OCI-LY3 (cell line): ENCODE data around the gene SLC25A51.

Experiments
- H2AFZ ChIP-seq: fragments of 200-600, 300-600 bp; shearing (Covaris generic); 2 replicates; pipeline ENCODE4 v1.6.0; 2014; ENCODE audit warnings: antibody characterized with exemption, low read depth, low read length
- H3K27ac ChIP-seq: fragments of 200-600, 300-600 bp; sonication (generic); 2 replicates; pipeline ENCODE4 v1.5.1; 2014; ENCODE audit warnings: mild to moderate bottlenecking, low read length, moderate library complexity, mixed read lengths
- H3K27me3 ChIP-seq: fragments of 200-600, 300-600 bp; sonication (generic); 2 replicates; pipeline ENCODE4 v1.6.1; 2014; ENCODE audit warnings: low read depth, low read length, mixed read lengths
- H3K36me3 ChIP-seq: fragments of 200-600, 300-600 bp; sonication (generic); replicated peaks from 2 replicates; pipeline ENCODE3; 2014; ENCODE audit warnings: low read depth, low read length, mixed read lengths
- H3K4me1 ChIP-seq: fragments of 300-600, 200-600 bp; sonication (generic); 2 replicates; pipeline ENCODE4 v1.6.1; 2014; ENCODE audit warnings: low read length, mixed read lengths
- H3K4me2 ChIP-seq: fragments of 200-600, 300-600 bp; sonication (generic); 2 replicates; pipeline ENCODE4 v1.6.1; 2014; ENCODE audit warnings: low read length, mixed read lengths
- H3K4me3 ChIP-seq: fragments of 300-600, 200-600 bp; sonication (generic); 2 replicates; pipeline ENCODE4 v1.5.1; 2014; ENCODE audit warnings: antibody characterized with exemption, mild to moderate bottlenecking, low read length, moderate library complexity
- H3K79me2 ChIP-seq: fragments of 300-600, 200-600 bp; shearing (Covaris generic); 2 replicates; pipeline ENCODE4 v1.6.1; 2014; ENCODE audit warnings: mild to moderate bottlenecking, low read length, mixed read lengths
- H3K9ac ChIP-seq: fragments of 300-600, 200-600 bp; shearing (Covaris generic); 2 replicates; pipeline ENCODE4 v1.6.0; 2014; ENCODE audit warnings: mild to moderate bottlenecking, low read length, moderate library complexity
- H3K9me3 ChIP-seq: fragments of 200-600, 300-600 bp; shearing (Covaris generic); 2 replicates; pipeline ENCODE4 v1.6.1; 2014; ENCODE audit warnings: low read length, mixed read lengths; ENCODE audit not compliant: insufficient read depth
- H4K20me1 ChIP-seq: fragments of 200-600, 300-600 bp; sonication (generic); 2 replicates; pipeline ENCODE4 v1.6.1; 2016; ENCODE audit warnings: low read length, mixed read lengths; ENCODE audit not compliant: insufficient read depth
- CTCF ChIP-seq: fragments of 200-600, 300-600 bp; sonication (generic); IDR thresholded peaks from 2 replicates; pipeline ENCODE4 v1.5.1; 2014; ENCODE audit warnings: antibody characterized with exemption, low read length, low read depth
- EZH2phosphoT487 ChIP-seq: fragments of 200-600 bp; shearing (Covaris generic); IDR thresholded peaks from 2 replicates; pipeline ENCODE4 v1.6.1; 2018; ENCODE audit warnings: antibody characterized with exemption, mixed run types, low read depth

The SLC25A51 gene

GRCh38 chr9:37936965-37937364 lies 33.0 kb upstream of the SLC25A51 start:
- Histone ChIP-seq H3K4me3 (no peak overlapping the region), H3K79me2 (no peaks in the 10 kb centered on the region), H3K27ac (no peak overlapping the region), H3K4me1 (no peaks in the 10 kb centered on the region), H3K9me3 (no peaks in the 10 kb centered on the region), H4K20me1 (no peaks in the 10 kb centered on the region), H3K9ac (no peak overlapping the region), H3K4me2 (no peak overlapping the region), H3K27me3 (no peaks in the 10 kb centered on the region), H3K36me3 (no peaks in the 10 kb centered on the region), H2AFZ (no peak overlapping the region)
- TF ChIP-seq CTCF (no peak), EZH2phosphoT487 (no peak)

GRCh38 chr9:37936376-37936775 lies 32.4 kb upstream of the SLC25A51 start:
- Histone ChIP-seq H3K4me3 (no peak overlapping the region), H2AFZ (no peak overlapping the region), H4K20me1 (no peaks in the 10 kb centered on the region), H3K27me3 (no peaks in the 10 kb centered on the region), H3K4me2 (no peak overlapping the region), H3K4me1 (no peaks in the 10 kb centered on the region), H3K27ac (no peak overlapping the region), H3K79me2 (no peaks in the 10 kb centered on the region), H3K9me3 (no peaks in the 10 kb centered on the region), H3K9ac (no peak overlapping the region), H3K36me3 (no peaks in the 10 kb centered on the region)
- TF ChIP-seq EZH2phosphoT487, result no peak
- no peak for TF ChIP-seq CTCF

GRCh38 chr9:37935096-37935495 lies 31.2 kb upstream of the SLC25A51 start:
- Histone ChIP-seq H3K36me3 (no peaks in the 10 kb centered on the region), H4K20me1 (no peaks in the 10 kb centered on the region), H2AFZ (no peak overlapping the region), H3K27ac (no peak overlapping the region), H3K79me2 (no peaks in the 10 kb centered on the region), H3K9ac (no peak overlapping the region), H3K4me3 (no peak overlapping the region), H3K9me3 (no peaks in the 10 kb centered on the region), H3K27me3 (no peaks in the 10 kb centered on the region), H3K4me1 (no peaks in the 10 kb centered on the region), H3K4me2 (no peak overlapping the region)
- no peak for TF ChIP-seq CTCF
- no peak for TF ChIP-seq EZH2phosphoT487

- no peaks in the 10 kb centered on the region for H3K79me2 ChIP-seq
- peaks cover 5% of the 10 kb centered on the region for H3K4me1 ChIP-seq
- no peak overlapping the region for H2AFZ ChIP-seq
- no peak overlapping the region for H3K4me3 ChIP-seq
- H3K36me3 ChIP-seq, result no peaks in the 10 kb centered on the region
- no peak overlapping the region for H3K4me2 ChIP-seq
- H3K9me3 ChIP-seq, result no peaks in the 10 kb centered on the region
- H3K9ac ChIP-seq, result no peak overlapping the region
- no peaks in the 10 kb centered on the region for H4K20me1 ChIP-seq
- H3K27me3 ChIP-seq, result no peaks in the 10 kb centered on the region
- TF ChIP-seq CTCF (no peak), EZH2phosphoT487 (no peak)
- H3K27ac ChIP-seq, result no peak overlapping the region
Observed at GRCh38 chr9:37931592-37931991, 27.7 kb upstream of the SLC25A51 start.
